Stimulated activated naive CD8-positive, alpha-beta T cell treated with anti-CD3 and anti-CD28 coated beads, Interleukin-15, amount 100 ng/mL, for 72 hours (primary cell): ENCODE results near the gene TCTN1.
A peak's percentile ranks its signal among the peaks of the same experiment; 100 is the strongest.
"Not testable (repeated sequence)": the region's sequence is repeated elsewhere in the genome, so short reads cannot be mapped to it uniquely, and the experiment has no call there.

Experiments
- ATAC-seq: fragments of 150-1000 bp; cut with Tn5 transposase; 2 replicates; pipeline ENCODE4 v1.10.0; 2021; ENCODE audit warnings: mild to moderate bottlenecking, moderate library complexity
- DNase-seq, 2 donors: peaks; one replicate each; pipeline ENCODE4 v3.0.0; 2021 to 2022
- H3K27ac Mint-ChIP-seq, 2 donors: one replicate each; pipeline ENCODE4 v1.8.0; 2022; ENCODE audit warnings: mild to moderate bottlenecking in 2 of 2, mixed read lengths in 2 of 2, moderate library complexity in 2 of 2
- H3K27me3 Mint-ChIP-seq: one replicate; pipeline ENCODE4 v1.8.0; 2022; ENCODE audit warnings: mixed read lengths
- H3K4me1 Mint-ChIP-seq: one replicate; pipeline ENCODE4 v1.8.0; 2022; ENCODE audit warnings: mild to moderate bottlenecking, mixed read lengths
- H3K4me3 Mint-ChIP-seq, 2 donors: one replicate each; pipeline ENCODE4 v1.8.0; 2022; ENCODE audit warnings: mild to moderate bottlenecking in 2 of 2, mixed read lengths in 2 of 2, moderate library complexity in 1 of 2
- H3K9me3 Mint-ChIP-seq, 2 donors: one replicate each; pipeline ENCODE4 v1.8.0; 2022; ENCODE audit warnings: mixed read lengths in 2 of 2

TCTN1 gene

DNA sequence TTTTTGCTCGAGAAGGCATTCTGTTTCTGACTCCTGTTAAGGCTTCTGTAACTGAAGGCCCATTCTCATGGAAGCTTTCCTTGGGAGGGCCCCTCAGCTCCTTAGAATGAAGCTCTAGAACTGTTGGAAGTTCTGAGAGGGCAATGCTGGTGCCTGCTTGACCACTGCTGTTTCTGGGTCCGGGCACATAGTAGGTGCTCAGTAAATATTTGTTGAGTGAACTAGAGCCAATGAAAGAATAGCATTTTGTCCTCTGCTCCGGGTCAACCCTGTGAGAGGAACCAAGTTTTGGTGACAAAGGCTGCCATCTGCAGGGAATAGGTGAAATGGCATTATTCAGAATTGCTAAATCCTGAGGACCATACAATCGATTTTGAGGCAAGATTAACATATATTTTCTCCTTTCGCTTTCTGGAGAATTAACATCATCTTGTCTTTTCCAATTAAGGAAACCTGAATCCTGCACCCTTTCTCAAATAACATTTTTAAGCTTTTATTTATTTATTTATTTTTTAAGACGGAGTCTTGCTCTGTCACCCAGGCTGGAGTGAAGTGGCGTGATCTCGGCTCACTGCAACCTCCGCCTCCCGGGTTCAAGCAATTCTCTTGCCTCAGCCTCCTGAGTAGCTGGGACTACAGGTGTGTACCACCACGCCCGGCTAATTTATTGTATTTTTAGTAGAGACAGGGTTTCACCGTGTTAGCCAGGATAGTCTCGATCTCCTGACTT lies 11.7 kb upstream of the TCTN1 start:
- H3K4me1 Mint-ChIP-seq = peaks cover 32% of the 10 kb centered on the region
- ATAC-seq (peak; percentile 83), DNase-seq (peak; percentile 47 to 52)
- not testable (repeated sequence) for H3K27ac Mint-ChIP-seq, H3K9me3 Mint-ChIP-seq, H3K4me3 Mint-ChIP-seq, H3K27me3 Mint-ChIP-seq

DNA sequence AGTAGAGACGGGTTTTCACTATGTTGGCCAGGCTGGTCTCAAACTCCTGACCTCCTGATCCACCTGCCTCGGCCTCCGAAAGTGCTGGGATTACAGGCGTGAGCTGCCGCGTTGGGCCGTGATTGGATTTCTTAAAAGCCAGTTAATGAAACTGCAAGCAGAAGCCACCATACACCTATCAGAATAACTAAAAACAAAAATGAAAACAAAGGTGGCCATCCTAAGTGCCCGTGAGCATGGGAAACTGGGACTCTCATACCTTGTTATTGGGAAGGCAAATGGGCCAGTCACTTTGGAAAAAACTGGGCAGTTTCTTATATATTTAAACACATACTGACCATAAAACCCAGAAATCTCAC lies 7.7 kb upstream of the TCTN1 start:
- no peaks in the 10 kb centered on the region for H3K27me3 Mint-ChIP-seq
- H3K9me3 Mint-ChIP-seq = no peaks in the 10 kb centered on the region
- DNase-seq (no peak), ATAC-seq (no peak)
- peaks cover 29% of the 10 kb centered on the region for H3K4me1 Mint-ChIP-seq
- peak overlapping the region; percentile 85 to 93 for H3K4me3 Mint-ChIP-seq
- H3K27ac Mint-ChIP-seq = peak overlapping the region; percentile 95 to 99

DNA sequence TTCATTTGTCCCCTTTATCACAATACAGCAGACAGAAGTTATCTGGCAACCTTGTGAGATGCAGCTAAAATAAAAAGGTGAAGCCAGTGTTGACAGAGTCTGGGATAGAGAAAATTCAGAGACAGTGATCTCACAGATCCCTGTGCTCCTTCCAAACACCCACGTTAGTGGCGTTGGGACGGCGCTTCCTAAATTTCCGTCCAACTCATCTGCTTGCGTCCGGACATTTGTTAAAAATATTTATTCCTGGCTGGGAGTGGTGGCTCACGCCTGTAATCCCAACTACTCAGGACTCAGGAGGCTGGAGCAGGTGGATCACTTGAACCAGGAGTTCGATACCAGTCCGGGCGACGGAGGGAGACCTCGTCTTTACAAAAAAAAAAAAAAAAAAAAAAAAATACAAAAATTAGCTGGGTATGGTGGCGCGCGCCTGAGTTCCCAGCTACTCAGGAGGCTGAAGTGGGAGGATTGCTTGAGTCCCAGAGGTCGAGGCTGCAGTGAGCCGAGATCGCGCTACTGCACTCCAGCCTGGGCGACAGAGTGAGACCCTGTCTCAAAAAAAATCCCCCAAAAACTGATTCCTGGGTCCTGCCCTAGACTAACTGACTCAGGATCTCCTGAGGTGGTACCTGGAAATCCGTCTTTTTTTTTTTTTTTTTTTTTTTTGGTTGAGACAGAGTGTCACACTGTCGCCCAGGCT lies 708 bp upstream of the TCTN1 start:
- Mint-ChIP-seq H3K27me3 (no peaks in the 10 kb centered on the region), H3K4me1 (peaks cover 20% of the 10 kb centered on the region), H3K4me3 (peak overlapping the region; percentile 84 to 88), H3K27ac (peak overlapping the region; percentile 92 to 97), H3K9me3 (no peaks in the 10 kb centered on the region)
- ATAC-seq (no peak), DNase-seq (no peak)

DNA sequence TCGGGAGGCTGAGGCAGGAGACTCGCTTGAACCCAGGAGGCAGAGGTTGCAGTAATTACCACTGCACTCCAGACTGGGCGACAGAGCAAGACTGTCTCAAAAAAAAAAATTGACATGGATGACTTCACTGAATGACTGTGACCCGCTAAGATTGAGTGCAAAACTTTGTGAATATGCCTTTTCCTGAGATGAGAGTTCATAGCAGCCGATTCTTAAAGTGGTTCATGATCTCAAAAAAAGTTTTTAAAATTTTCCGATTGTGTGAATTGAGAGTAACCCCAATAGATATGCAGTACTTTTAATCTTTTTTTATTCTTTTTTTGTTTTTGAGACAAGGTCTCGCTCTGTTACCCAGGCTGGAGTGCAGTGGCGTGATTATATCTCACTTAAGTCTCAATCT lies 1.2 kb downstream of the TCTN1 start:
- no peaks in the 10 kb centered on the region for H3K27me3 Mint-ChIP-seq
- H3K9me3 Mint-ChIP-seq = no peaks in the 10 kb centered on the region
- peak overlapping the region in 1 of 2 donors; percentile 84 for H3K4me3 Mint-ChIP-seq
- no peak overlapping the region for H3K27ac Mint-ChIP-seq
- no peak for DNase-seq
- peaks cover 26% of the 10 kb centered on the region for H3K4me1 Mint-ChIP-seq
- no peak for ATAC-seq

DNA sequence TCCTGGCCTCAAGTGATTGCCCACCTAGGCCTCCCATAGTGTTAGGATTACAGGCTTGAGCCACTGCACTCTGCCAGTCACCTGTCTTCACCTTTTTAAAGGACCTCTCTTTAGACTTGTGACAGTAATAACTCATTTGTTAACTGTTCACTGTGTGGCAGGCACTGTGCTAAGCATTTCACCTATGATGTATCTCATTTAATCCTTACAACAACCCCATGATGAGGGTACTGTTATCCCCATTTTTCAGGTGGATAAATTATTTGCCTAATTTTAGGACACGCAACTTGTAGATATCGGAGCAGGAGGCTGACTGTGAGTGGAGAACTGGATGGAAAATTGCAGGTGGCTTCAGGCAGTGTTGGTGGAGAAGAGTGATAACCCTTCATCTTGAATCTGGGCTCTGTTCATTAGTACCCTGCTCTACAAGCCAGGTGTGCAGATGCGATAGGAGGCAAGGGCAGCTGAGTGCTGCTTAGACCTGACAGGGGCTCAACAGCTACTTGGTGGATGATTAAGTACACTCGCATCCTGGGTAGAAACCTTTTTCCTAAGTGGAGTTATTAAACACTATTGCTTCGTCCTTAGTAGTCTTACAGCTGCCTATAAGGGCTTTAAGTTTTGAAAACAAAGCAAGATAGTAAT lies 2.7 kb downstream of the TCTN1 start:
- peaks cover 27% of the 10 kb centered on the region for H3K4me1 Mint-ChIP-seq
- ATAC-seq (no peak), DNase-seq (no peak)
- no peaks in the 10 kb centered on the region for H3K9me3 Mint-ChIP-seq
- H3K27me3 Mint-ChIP-seq = no peaks in the 10 kb centered on the region
- H3K4me3 Mint-ChIP-seq = no peak overlapping the region
- no peak overlapping the region for H3K27ac Mint-ChIP-seq

DNA sequence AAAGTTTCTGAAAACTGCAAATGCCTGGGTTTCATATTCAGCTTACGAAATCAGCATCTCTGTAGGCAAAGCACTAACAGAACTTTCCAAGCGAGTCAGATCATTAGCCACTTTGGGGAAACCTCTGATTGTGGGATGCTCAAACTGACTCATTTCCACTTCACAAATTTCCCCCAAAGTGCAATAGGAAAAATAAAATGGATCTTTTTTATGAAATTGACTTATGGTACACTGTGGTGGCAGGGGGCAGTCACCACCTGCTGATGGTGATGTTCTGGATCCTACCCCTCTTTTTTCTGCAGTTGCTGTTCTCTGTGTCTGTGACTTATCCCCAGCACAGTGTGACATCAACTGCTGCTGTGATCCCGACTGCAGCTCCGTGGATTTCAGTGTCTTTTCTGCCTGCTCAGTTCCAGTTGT lies 5.6 kb downstream of the TCTN1 start:
- Mint-ChIP-seq H3K27ac (peak overlapping the region in 1 of 2 donors; percentile 89), H3K4me1 (peaks cover 24% of the 10 kb centered on the region), H3K9me3 (no peaks in the 10 kb centered on the region), H3K27me3 (no peaks in the 10 kb centered on the region), H3K4me3 (peak overlapping the region; percentile 49 to 62)
- peak; percentile 96 for ATAC-seq
- peak; percentile 50 to 74 for DNase-seq

DNA sequence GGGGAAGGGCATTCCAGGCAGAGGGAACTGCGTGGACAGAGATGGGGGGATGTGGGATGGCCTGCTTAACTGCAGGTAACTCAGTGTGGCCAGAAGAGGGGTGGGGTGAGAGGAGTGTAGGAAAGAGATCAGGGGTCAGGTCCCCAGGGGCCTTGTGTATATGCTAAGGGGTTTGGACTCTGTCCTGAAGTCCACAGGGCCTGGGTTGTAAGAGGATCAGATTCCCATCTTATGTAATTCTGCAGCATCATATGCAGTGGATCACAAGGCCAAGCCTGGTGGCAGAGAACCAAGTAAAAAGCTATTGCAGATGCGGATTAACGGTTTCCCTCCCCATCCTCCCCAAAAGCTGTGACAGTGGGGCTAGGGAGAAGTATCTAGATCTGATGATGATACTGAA lies 8.7 kb downstream of the TCTN1 start:
- no peak for ATAC-seq

DNA sequence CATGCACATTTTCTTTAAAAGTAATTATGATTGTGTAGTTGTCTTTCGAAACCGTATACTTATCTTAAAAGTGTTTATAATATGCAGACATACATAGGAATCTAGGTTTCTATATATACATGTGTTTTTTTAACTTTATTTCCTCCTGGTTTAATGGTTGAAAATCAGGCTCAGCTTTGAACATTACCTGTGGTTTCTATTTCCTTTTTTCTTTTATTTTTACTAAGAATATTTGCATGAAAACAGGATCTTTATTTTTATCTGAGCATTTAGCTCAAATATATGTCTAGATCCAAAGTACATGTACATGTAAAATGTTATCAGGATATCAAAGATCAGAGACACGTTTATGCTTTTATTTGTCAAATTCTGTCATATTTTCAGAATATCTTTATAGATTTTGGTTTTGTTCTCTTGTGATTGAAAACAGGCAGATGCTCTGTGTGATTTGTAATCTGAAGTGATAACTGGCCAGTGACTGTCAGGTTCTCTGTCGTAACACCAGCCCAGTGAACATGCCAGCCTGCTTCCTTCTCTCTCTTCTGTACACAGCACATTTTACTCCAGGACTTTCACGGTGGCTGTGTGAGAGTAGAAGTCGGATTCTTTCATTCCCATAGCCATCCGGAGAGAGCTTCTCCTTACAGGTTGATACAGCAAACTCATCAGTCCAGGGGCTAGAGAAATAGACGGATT lies 13.7 kb downstream of the TCTN1 start:
- ATAC-seq = no peak
- no peak for DNase-seq
- Mint-ChIP-seq H3K27me3 (no peaks in the 10 kb centered on the region), H3K9me3 (no peaks in the 10 kb centered on the region), H3K4me3 (no peak overlapping the region), H3K4me1 (peaks cover 16% of the 10 kb centered on the region), H3K27ac (peak overlapping the region; percentile 25 to 27)

More for the DNA sequence above, 8.7 kb downstream of the TCTN1 start:
- Mint-ChIP-seq H3K4me3 (no peak overlapping the region), H3K27ac (peak overlapping the region; percentile 38 to 48), H3K27me3 (no peaks in the 10 kb centered on the region), H3K4me1 (peaks cover 23% of the 10 kb centered on the region), H3K9me3 (no peaks in the 10 kb centered on the region)
- no peak for DNase-seq

DNA sequence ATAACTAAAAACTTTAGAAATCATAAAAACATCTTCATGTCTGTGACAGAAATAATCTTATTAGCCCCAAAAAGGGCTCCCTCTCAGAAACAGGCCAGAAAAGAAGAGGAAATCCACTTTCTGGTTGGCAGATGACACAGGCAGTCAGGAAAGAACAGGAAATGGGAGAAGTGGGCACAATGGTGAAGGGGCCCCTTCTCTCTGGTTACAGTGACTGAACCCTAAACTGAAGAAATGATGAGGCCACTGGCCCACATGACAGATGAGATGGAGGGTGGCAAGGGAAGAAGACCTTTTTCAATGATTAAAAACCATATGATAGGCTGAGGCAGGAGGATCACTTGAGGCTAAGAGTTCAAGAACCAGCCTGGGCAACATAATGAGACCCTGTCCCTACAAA lies 21.1 kb downstream of the TCTN1 start:
- Mint-ChIP-seq H3K9me3 (no peaks in the 10 kb centered on the region), H3K4me3 (peak overlapping the region in 1 of 2 donors; percentile 39), H3K27ac (peak overlapping the region in 1 of 2 donors; percentile 83), H3K27me3 (no peaks in the 10 kb centered on the region), H3K4me1 (peaks cover 58% of the 10 kb centered on the region)
- peak; percentile 71 for ATAC-seq
- no peak for DNase-seq

DNA sequence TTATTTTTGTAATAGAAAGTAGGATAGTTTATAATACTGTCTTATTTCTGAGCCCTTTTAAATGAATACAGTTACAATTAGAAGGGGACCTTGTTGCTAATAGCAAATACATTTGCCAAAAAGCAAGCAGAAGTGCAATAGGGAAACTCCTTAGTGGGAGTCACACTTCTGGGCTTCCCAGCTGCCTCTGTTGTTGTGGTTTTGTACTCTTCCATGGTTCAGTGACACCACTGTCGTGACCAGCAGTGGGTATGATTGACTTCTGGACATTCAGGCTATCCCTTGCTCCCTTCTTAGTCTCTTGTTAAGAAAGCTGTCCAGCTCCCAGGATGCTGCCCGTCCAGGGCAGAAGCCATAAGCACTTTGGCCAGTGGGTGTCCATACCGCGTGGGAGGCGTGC lies 22.6 kb downstream of the TCTN1 start:
- DNase-seq = no peak
- H3K27me3 Mint-ChIP-seq = no peaks in the 10 kb centered on the region
- no peak overlapping the region for H3K27ac Mint-ChIP-seq
- no peak overlapping the region for H3K4me3 Mint-ChIP-seq
- no peak for ATAC-seq
- peaks cover 60% of the 10 kb centered on the region for H3K4me1 Mint-ChIP-seq
- H3K9me3 Mint-ChIP-seq = no peaks in the 10 kb centered on the region

DNA sequence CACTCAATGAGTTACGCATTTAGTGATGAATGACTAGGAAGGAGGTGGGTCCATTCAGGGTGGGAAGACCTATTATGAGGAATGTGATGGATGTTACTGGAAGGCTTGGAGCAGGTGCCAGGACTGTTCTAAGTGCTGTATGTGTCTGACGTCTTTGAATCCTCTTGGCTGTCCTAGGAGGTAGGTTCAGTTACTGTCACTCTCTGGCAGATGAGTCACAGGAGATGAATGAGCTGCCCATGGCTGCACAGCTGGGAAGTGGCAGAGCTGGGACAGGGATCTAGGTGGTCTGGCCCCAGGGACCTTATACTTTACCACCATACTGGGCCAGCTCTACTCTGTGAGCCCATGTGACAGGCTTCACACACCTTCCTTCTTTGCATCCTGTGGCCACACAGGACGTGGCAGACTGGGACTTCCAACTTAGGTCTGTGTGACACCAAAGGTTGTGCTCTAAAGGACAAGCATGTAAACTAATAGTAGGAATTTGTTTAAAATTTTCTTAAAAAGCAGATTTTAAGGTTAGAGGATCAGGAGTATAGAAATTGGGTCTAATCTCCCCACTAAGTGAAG lies 24.0 kb downstream of the TCTN1 start:
- DNase-seq = no peak
- no peaks in the 10 kb centered on the region for H3K9me3 Mint-ChIP-seq
- peak overlapping the region in 1 of 2 donors; percentile 27 for H3K27ac Mint-ChIP-seq
- ATAC-seq = peak; percentile 52
- no peak overlapping the region for H3K4me3 Mint-ChIP-seq
- peaks cover 70% of the 10 kb centered on the region for H3K4me1 Mint-ChIP-seq
- no peaks in the 10 kb centered on the region for H3K27me3 Mint-ChIP-seq

DNA sequence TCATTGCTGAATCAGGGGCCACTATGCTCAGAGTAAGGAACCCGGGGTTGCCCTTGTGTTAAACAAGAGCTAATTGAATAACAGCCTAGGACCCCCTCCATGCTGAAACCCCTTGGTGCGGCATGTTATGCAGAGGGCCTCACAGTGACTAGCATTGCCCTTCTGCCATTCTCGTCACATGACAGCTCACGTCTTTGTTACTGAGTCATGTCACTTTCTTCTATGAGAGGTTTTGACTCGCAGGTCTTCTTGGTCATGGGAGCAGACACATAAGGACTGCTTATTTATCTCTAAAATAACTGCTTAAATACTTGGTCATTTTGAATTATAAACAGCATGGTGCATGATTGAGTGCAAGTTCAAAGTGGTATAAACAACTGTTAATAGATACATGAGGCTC lies 24.9 kb downstream of the TCTN1 start:
- H3K27me3 Mint-ChIP-seq = no peaks in the 10 kb centered on the region
- H3K4me1 Mint-ChIP-seq = peaks cover 71% of the 10 kb centered on the region
- no peak for DNase-seq
- no peaks in the 10 kb centered on the region for H3K9me3 Mint-ChIP-seq
- ATAC-seq = no peak
- no peak overlapping the region for H3K4me3 Mint-ChIP-seq
- no peak overlapping the region for H3K27ac Mint-ChIP-seq

DNA sequence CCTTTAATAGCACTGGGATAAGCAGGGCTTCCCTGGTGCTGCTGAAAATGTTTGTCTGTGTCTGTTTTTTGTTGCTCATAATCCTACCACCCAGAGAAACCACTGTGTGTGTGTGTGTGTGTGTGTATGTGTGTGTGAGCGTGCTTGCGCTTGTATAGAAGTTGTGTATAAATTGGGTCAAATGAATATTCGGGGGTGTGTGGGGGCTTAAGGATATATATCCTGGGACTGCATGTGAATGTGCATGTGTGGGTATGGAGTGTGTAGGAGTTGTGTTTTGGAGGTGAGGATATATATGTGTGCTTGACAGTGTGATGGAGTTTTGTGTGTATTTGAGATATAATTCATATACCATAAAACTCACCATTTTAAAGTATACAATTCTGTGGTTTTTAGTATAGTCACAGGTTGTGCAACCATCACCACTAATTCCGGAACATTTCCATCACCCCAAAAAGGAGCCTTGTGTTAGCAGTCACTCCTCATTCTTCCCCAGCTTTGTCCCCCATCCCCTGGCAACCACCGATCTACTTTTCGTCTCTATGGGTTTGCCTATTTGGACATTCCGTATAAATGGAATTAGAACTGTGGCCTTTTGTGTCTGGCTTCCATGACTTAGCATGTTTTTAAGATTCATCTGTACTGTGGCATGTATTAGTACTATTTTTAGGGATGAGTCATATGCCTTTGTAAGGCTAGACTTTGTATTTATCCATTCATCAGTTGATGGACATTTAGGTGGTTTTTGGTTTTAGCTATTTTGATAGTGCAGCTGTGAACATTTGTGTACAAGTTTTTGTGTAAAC lies 25.6 kb downstream of the TCTN1 start:
- Mint-ChIP-seq H3K9me3 (no peaks in the 10 kb centered on the region), H3K27ac (peak overlapping the region in 1 of 2 donors; percentile 10)
- ATAC-seq = no peak

DNA sequence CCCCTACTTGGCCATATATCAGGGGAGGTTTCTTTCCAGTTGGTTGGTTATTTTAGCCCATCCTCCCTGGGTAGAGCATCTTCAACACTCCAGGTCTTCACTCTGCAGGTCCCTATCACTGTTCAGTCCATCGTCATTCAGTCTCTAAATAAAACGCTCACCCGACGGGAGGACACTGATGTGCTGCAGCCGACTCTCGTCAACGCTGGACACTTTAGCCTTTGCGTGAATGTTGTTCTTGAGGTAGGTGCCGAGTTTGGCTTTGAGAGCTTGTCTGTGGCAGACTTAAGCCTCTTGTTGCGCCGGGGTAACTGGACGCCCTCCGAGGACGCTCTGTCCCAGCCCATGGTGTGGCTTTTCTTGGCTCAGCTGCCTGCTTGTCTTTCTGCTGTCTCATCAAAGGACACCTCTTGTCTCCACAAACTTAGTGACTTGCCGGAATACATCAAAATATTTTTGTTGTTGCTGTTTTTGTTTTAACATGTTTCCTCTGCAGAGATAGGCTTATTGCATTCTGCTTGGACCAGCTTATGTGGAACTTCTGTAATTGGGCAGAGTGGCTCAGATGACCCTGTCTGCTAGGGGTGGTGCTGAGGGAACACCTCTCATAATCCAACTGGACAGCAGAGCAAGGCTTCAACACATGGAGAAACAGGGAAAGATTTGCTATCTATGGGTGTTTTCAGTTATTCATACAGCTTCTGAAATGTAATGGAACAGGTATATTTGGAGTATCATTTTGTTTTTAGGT lies 26.5 kb downstream of the TCTN1 start:
- no peak overlapping the region for H3K27ac Mint-ChIP-seq
- H3K4me3 Mint-ChIP-seq = no peak overlapping the region

More for the DNA sequence above, 25.6 kb downstream of the TCTN1 start:
- peaks cover 76% of the 10 kb centered on the region for H3K4me1 Mint-ChIP-seq
- no peaks in the 10 kb centered on the region for H3K27me3 Mint-ChIP-seq
- no peak overlapping the region for H3K4me3 Mint-ChIP-seq
- DNase-seq = no peak

More for the DNA sequence above, 26.5 kb downstream of the TCTN1 start:
- ATAC-seq (no peak), DNase-seq (no peak)
- Mint-ChIP-seq H3K4me1 (peaks cover 75% of the 10 kb centered on the region), H3K9me3 (no peaks in the 10 kb centered on the region), H3K27me3 (no peaks in the 10 kb centered on the region)
